ENCODE data around the gene FAM124B.

DNA sequence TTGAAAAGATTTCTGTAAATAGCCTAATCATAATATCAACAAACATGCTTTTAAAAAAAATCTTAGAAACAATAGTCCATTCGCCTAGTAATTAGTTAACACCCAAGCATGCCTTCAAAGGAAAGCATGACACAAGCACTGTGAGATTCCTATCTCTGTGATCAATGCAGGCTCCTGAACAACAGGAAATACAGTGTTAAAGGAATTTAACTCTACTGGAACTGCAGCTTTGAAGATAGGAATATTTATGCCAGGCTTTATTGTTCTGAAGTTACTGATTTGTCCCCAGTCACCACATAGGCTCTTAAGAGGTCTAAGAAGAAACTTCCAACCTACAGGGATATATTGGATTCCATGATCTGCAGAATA, 15.4 kb upstream of the FAM124B start:
- TF ChIP-seq, protein P1, sequence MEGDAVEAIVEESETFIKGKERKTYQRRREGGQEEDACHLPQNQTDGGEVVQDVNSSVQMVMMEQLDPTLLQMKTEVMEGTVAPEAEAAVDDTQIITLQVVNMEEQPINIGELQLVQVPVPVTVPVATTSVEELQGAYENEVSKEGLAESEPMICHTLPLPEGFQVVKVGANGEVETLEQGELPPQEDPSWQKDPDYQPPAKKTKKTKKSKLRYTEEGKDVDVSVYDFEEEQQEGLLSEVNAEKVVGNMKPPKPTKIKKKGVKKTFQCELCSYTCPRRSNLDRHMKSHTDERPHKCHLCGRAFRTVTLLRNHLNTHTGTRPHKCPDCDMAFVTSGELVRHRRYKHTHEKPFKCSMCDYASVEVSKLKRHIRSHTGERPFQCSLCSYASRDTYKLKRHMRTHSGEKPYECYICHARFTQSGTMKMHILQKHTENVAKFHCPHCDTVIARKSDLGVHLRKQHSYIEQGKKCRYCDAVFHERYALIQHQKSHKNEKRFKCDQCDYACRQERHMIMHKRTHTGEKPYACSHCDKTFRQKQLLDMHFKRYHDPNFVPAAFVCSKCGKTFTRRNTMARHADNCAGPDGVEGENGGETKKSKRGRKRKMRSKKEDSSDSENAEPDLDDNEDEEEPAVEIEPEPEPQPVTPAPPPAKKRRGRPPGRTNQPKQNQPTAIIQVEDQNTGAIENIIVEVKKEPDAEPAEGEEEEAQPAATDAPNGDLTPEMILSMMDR (IDR thresholded peaks at IDR 0.05), result no peak
- TF ChIP-seq TAF1 (IDR thresholded peaks at IDR 0.05; ENCODE audit: borderline replicate concordance, low read depth, low read length) (no peak), SIN3A (IDR thresholded peaks at IDR 0.05; ENCODE audit: borderline replicate concordance, low read depth, low read length) (no peak), TCF12 (IDR thresholded peaks at IDR 0.05) (no peak), RXRA (IDR thresholded peaks at IDR 0.05; ENCODE audit: borderline replicate concordance, low read depth) (no peak), CHD2 (IDR thresholded peaks at IDR 0.05; ENCODE audit: low read length, partially characterized antibody) (no peak), NFIC (IDR thresholded peaks at IDR 0.05; ENCODE audit: borderline replicate concordance) (no peak)
